Medulla oblongata (tissue), 1 donor: ENCODE data around the gene ANGEL1.

Experiments used
- DNase-seq: peaks from one replicate; pipeline ENCODE4 v3.0.0-alpha.2; 2015; ENCODE audit errors: extremely low spot score

The ANGEL1 gene

DNA sequence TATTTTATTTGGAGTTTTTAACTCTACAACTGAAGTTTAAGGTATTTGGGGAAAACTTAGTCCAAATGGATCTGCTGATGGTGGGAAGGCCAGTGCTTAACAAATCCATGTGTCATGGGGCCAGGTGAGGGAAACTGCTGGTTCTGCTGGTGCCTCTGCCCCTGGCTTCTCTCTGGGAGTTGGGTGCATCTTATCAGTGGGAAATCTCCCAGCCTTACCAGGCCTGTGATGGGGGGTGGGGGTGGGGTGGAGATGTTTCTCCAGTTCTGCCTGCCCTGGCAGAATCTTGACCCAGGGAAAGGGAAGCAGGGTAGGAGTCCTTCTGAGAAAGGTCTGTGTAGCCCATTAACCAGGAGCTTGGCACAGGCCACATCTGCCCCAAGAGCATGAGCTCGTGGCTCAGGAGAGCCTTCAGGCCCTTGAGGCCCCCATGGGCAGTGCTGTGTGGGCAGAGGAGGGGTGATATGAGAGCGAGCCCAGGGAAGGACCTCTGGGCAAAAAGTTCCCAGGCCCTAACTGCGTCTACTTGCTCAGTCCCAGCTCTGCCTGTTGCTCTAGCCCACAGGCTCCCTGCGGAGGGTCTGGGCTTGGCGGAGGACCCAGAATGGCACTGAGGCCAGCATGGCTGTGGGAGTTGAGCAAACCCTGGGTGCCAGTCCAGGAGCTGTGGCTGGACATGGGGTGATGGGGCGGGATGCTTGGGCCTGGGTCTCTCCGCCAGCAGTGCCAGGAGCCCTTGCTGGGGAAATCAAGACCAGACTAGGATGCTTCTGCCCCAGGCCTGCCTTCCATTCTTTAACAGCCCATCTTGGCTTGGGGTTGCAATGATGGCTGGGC is 33.2 kb downstream of the ANGEL1 start:
- DNase-seq: no peak

DNA sequence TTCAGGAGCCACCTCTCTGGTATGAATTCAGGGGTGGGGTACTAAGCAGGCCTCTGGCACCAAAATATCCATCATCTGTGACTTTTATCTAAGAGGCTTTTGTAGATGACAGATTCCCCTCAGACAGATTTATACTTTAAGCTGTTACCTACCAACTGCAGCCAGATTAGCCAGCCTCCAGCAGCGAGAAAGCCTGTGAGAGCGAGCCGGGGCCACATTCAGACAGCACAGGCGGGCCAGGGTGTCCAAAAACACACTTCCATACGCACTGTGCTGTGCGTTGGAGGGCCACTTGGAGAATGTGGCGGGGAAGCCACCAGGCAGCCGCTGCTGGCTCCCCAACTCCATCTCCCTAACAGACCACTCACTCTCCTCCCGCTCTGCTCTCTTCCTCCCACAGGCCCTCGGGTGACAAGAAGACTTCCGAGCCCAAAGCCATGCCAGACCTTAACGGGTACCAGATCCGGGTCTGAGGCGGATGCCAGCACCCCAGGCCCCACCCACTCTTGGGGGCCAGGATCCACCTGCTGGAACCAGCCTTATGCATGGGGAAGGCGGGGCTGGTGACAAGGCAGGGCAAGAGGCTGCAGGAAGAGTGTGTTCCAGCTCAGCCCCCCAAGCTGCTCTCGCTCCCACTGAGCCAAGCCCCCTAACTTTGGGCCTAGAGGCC is 34.0 kb downstream of the ANGEL1 start:
- DNase-seq: no peak

DNA sequence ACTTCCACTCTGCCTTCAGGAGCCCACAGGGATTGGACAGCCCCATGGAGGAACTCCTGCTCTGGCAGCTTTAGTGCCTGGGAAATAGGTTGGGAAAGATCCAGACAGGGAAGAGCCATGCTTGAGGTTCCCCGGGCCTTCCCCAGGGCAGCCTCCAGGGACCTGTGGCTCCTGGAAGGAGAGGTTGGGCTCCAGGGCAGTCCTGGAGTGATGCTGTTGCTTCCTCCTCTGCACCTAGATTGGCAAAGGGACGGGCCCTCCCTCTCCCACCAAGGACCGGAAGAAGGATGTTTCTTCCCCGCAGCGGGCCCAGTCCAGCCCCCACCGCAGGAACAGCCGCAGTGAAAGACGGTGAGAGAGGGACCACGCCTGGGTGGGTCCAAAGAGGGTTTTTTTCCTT is 35.0 kb downstream of the ANGEL1 start:
- DNase-seq: no peak

DNA sequence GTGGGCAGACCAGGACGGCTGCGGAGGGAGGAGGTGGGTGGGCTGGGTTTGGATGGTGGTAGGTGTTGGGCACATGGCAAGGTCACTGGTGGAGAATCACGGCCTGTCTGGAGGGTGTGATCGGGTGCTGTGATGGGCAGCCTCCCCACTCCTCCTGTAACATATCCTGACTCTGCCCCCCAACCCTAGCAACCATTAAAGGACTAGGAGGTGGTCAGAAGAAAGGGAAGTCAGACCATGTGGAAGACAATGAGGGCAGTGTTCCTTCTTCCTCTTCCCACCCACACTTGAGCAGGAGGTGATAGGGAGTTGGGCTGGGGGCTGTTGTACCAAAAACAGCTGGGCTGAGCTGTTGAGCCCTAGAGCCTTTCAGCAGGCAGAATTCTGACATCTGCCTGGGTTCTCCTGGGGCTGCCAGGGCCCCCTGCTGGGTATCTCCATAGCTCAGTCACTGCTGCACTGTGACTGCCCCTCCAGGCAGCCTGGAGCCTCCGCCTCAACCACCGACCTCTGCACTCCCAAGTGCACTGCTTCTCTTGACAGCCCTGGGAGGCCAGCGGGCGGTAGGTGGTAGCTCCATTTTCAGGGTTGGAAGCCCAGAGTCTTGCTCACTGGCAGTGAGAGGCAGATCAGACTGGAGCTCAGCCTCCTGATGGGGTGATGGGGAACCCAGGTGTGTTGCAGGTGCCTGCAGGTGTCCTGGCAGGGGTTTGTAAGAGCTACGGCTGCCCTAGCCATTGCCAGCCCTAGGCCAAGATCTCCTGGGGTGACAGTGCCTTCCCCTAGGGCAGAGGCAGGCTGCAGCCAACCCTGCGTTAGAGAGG is 36.0 kb downstream of the ANGEL1 start:
- DNase-seq: peak; percentile 28

DNA sequence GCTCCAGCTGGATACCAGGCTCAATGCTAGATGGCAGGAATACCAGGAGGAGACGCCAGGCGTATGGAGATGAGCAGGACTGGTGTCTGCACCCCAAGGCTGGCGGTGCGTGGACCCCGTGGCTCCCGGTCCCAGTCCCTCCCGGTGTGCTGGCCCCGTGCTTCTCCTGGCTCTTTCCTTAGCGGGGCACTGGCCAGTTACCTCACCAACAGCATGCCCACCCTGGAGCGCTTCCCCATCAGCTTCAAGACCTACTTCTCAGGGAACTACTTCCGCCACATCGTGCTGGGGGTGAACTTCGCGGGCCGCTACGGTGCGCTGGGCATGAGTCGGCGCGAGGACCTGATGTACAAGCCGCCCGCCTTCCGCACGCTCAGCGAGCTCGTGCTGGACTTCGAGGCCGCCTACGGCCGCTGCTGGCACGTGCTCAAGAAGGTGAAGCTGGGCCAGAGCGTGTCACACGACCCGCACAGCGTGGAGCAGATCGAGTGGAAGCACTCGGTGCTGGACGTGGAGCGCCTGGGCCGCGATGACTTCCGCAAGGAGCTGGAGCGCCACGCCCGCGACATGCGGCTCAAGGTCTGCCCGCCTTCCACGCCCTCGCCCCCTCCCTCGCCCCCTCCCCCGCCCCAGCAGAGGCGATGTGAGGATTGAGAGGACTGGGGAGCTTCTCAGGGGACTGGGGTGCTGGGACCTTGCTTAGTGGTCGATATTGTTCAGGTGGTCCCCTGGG is 36.8 kb downstream of the ANGEL1 start:
- DNase-seq: no peak

DNA sequence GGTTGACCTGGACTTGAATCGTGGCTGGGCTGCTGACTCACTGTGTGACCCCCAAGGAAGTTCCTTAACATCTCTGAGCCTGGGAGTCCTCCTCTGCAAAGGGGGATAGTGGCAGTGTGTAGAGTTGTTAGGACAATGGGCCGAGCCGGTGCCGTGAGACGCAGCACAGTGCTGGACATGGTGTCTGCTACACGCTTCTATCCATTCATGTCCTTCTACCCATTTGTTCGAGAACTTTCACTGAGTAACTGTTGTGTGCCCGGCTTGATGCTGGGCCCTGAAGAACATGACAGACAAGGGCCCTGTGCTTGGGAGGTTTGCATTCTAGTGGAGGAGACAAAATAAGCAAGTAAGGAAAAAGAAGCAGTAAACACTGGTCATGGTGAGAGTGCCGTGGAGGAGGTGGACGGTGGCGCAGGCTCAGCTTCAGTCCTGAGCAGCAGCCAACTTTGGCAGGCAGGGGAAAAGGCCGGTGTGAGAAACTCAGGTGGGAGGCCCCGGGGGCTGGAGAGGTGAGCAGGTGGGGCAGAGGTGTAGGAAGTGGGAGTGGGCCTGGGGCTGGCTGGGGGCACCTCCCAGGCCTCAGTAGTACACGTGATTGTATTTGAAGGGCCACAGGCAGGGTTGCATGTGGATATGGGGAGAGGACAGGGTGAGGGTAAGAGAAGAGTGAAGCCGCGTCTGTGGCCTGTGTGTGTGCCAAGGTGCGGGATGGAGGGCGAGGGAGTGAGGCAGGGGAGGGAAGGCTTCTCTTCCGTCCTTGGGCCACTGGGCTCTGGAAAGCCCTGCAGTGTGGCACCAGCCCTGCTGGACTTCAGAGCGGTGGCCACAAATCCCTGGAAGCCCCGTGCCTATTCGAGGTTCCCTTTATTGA is 37.6 kb downstream of the ANGEL1 start:
- peak; percentile 3 for DNase-seq

DNA sequence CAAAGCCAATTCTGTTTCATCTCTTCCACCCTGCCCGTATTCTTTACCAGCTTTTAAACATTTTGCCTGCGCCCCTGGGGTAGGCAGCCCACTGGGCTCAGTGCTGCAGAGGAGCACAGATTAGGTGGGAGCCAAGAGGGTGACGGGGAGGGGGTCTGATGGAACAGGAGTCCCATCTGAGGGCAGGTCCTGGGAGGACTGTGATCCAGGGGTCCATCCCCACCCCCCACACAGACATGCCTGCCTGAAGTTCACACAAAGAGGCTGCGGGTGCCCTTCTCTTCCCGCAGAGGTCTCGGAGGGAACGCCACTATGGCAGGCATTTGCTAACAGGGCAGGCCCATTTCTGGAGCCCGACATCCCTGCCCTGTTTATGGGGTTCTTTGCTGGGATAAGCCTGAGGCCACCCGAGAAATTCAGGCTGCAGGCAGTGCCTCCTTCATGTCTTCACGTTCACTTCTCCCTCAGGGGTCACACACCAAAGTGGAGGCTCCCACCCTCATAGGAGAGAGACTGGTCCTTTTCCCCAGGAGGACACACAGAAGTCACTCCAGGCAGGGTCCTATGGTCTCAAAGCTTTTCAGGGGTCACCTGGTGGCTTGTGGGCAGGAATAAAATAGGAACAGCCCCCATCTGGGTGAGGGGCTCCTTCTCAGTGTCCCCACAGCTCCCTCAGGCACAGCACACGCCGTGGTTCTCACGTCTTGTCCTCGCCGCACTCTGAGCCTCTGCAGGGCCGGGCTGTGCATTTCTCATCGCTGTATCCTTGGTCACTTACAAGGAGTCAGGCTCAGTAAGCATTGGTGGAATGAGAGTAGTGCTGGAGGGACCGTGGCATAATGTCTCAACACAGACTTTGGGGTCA is 38.5 kb downstream of the ANGEL1 start:
- DNase-seq: no peak

DNA sequence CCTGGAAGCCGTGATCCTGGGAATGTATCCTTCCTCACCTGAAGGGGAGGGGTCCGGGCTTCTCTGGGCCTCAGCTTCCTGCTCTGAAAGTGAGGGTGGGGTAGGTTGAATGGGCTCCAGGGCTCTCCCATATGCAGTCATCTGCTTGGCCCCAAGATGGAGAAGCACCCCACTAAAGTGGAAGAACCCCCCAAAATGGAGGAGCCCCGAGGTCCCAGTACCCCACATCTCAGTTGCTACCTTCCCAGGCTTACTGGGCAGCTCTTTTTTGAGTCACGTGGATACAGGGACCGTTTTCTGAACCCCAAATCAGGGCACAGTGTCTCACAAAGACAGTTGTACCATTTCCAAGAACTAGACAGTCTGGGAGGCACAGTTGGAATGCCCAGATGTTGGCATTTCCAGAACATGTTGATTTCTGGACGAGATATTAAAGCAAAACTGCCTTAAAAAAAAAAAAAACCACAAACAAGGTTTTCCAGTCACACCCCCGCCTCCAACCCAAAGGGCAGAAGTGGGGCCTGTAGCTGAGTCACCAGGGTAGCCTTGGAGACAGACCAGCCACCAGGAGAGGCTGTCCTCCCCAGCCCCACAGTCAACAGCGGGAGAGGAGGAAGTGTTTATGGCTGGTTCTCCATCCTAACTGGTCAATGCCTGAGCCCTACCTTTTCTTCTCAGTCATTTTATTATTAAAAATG is 39.3 kb downstream of the ANGEL1 start:
- DNase-seq: peak; percentile 78

DNA sequence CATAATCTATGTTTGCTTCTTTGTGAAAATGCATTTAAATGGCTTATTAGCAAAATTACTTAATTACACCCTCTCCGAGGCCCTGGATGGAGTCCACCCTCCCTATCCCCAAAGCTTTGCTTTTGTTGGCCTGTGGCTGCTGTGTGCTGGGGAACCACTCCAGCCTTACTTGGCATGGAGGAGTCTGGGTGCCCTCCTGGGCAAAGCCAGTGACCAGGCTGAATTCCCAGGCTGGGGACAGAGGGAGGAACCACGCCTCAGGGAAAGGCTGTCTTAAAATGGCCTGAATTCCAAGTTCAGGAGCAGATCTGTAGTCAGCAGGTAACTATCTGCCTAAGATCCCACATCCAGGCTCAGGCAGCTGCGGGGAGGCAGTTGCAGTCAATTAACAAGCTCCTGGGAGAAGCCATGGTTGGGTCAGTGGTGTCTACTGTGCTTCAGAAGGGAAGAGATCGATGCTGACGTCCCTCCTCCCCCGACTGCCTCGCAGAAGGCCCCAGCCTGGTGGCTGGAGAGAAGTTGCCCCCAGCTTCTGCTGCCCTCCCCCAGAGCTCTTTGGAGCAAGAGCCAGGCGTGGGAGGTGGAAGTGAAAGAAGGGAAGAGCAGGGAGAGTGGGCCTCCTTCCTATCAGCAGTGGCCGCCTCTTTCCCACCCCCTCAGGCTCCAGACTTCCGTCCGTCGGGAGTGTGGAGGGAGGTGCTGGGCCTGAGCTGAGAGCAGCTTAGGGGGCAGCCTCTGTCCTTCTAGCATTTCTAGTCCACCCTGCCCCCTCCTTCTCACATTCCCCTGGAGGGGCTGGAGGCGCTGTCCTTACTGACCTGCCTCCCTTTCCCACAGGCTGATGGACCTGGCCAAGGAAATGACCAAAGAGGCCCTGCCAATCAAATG is 40.1 kb downstream of the ANGEL1 start:
- peak; percentile 81 for DNase-seq

DNA sequence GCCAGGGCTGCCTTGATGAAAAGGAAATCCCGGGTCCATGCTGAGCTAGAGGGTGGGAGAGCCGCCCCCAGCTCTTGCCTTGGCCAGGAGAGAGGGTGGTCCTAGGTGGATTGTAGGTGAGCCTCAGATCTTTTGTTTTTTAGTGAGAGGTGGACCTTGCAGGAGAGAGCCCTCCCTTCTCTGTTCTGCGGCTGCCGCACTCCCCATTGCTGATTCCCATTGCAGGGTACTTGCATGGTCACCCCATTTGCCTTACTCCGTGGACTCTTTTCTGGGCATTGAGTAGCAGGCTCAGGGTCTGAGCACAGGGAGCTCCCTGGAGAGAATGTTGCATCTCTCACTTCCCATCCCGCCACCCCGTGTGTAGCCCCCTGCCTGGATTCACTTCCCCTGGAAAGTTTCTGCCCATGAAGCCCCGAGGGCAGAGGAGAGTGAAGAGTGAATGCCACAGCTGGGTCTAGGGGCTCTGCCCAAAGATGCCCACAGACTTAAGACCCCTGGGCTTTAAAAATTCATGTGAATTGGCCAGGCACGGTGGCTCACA is 41.2 kb downstream of the ANGEL1 start:
- DNase-seq: peak; percentile 11

DNA sequence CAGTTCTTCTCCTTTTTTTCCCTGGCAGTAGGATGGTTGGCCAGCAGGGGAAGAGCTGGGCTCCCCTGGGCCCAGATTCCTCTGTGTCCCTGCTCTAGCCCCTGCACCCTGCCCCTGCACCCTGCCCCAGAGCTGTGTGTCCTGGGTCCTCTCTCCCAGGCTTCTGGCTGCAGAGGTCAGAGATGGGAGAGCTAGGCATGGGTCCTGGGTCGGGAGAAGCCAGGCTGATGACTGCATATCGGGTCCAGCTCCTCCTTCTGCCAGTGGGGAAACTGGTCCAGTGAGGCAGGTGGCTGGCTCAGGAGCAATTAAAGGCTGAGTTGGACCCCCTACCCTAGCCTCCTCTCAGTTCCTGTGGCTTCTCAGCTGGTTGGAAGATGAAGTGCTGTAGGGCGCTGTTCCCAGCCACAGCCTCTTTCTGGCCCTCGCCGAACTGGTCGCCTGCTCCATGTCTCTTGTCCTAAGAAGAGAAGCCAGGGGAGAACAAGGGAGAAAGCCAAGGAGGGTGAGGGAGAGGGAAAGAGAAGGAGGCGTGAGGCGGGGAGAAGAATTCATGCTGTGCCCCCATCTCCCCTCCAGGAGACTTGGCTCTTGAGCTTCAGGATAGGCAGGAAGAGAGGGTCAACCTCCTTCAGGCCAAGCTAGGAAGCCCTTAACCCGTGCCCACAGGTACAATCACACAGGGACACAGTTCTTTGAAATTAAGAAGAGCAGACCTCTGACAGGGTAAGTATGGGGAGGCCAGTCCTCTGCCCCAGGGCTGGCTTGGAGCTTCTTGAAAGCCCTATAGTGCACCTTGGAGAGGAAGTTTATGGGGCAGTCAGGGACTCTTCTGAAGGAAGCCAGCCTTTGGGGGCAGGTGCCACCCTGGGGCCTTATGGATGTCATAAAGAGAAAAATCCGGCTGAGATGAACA is 41.9 kb downstream of the ANGEL1 start:
- peak; percentile 53 for DNase-seq

DNA sequence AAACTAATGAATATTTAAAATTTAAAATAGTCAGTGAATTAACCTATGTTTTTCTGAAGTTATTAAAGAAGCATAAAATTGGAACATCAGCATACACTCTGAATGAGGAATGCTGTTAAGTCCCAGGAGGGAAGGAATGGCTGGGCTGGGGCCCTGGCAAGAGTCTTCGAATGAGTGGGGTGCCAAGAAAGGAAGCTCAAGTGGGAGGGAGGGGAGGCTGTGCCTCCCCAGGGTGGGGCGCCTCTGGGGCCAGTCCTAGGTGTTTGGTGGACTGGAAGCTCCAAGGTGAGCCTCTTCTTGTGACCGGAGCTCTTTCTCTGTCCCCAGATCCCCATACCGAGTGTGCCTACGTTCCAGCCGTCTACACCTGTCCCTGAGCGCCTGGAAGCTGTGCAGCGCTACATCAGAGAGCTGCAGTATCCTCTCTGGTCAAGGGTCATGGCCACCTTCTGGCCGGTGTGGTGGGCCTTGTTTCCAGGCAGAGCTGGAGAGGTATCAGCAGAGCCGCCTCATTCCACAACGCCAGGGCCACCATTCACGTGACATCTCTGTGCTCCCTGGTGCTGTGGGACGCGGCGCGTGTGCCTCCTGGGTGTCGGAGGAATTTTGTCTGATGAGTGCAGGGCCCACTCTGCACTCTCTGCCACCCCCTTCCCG is 42.9 kb downstream of the ANGEL1 start:
- DNase-seq: no peak

DNA sequence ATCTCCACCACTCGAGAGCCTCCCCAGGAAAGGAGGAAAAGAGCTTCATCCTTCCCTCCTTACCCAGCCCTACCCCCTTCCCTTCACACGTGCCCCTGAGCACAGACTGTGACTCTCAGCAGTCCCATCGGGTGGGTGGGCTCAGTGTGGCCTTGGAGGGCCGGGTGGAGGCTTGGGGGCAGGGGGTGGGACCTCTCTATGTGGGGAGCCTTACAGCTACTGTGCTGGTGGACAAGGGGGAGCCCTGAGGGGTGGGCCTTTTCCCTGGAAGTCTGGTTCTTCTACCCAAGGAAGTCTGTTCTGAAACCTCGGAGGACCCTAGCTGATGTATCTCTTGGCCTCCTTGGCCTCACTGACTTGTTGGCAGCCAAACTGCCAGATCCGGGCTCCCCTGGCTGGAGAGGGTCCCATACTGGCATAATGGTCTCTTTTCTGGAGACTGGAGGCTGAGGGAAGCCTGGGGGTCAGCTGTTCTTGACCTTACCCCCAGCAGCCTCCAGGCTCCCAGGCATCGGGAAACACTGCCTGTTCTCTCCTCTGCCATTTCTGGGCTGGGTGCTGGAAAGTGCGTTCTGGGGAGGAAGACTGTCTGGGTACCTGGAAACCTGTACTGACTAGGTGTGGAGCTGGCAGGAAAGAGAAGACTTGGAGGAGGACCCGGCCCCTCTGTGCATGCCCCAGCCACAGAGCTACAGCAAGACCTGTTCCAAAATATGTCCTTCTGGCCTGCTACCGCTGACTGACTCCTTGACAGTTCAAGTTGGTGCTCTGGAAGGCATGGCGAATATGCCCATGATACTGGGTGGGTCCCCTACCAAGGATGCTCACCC is 43.8 kb downstream of the ANGEL1 start:
- no peak for DNase-seq

DNA sequence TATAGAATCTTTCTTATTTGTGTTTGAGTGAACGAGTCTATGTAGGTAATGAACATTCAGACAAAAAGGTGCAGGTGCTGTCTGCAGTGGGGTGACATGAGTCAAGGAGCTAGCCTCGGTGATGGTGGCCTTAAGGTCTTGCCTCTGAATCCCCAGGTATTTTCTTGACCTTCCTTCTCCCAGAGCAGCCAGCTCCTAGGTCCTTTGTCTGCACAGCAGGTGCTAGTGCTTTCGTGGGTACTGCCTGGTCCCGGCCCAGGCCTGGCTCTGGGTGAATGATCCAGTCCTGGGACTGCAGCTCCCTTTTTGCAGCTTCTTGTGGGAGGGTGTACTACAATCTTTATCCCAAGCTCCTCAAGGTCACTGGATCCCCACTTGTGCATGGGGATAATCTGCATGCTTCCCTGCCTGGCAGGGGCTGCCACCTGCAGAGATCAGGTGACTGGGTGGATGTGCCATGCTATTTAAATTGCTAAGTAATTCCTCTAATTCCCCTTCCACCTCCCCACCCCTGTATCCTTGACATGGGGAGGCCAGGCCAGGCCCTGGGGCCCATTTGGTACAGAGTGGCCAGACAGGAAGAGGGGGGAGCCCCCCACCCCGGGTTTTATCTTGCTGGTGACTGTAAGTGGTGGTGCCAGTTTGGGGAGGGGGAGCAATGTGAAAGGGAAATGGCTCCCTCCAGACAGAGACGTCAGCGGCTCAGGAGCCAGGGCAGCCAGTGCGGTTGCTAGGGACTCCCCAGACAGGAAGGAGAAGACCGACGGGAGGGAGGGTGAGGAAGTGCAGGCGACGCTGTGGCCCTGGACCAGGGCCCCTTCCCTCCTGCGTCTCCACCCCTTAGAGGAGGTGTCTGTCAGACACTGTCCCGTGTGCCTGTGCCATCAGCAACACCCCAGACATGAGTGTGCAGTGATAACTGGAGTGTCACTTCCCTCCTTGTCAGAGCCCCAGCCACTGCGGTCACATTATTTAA is 44.7 kb downstream of the ANGEL1 start:
- DNase-seq: peak; percentile 87
